GM19372 (cell line): ENCODE data around the gene VDR.

Experiments used
- ATAC-seq: cut with Tn5 transposase; IDR thresholded peaks from one replicate; pipeline ENCODE4 v1.9.1; 2021; ENCODE audit warnings: mild to moderate bottlenecking, low read depth, moderate library complexity; ENCODE audit not compliant: unreplicated experiment

VDR gene

DNA sequence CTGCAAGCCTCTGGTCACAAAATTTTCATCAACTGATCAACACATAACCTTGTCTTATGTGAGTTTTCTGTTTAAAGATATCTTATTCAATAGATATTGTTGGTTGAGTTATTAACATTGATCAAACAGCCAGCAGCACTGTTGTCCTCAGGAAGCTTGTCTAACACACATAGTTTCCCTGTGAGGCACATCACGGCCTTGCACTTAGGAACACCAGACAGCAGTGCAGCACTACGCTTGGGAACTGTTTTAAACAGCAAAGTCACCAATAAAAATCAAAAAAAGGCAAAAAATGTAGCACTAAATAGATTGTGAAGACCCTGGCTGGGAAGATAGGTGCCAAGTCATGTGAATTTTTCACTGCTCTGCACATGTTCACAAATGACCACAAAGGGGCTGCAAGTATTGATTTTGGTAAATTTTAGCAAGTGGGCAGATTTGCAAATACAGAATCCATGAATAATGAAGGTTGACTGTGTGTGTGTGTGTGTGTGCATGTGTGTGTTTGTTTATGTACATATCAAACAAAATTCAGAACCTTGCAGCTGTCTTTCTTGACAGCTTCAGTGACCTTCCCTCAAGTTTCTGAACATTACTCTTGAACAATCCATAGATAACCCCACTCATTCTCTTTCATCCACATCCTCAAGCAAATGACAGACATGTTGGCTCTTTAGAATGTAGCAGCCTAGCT is 28.9 kb downstream of the VDR start:
- no peak for ATAC-seq

DNA sequence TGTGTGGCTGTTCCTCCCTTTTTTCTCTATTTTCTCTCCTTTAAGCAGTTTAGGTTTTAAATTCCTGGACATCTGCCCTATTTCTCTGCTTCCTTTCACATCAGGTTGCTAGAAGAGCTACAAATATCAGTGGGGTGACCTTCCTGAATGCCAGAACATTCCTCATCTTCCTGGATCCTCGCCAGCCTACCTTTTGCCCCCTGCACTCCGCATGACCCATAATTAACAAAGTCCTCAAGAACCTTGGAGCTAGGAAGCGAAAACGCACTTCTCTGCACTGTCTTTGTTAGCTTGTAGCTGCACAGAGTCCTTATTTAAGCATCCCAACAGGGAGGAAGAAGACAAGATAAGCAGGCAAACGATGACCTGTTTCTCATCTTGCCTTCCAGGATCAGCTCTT is 30.5 kb downstream of the VDR start:
- no peak for ATAC-seq

DNA sequence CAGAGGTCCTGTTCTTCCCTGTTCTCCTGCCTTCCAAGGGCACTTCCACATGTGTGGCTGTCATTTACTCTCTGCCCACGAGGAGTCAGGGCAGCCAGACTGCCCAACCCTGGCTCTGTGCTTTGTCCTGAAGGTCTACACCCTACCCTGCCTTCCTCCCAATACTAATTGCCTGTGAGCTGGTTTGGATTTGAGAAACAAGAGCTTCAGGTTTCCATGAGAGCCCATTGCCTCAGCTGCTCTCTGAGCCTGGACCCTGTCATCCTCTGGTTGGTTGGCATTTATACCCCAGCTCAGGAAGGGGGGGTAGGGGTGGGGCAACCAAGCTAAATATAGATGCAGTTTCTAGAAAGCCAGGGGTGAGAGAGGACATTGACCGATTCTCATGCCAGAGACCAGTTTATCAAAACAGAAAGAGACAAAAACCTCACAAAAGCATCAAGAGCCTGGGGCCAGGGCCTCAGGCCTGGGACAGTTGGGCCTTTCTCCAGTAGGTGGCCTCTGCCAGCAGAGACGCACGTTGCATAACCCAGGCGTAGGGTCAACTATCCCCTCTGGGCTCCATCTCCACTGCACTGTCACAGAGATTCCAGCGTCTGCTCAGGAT is 34.5 kb downstream of the VDR start:
- ATAC-seq = no peak

DNA sequence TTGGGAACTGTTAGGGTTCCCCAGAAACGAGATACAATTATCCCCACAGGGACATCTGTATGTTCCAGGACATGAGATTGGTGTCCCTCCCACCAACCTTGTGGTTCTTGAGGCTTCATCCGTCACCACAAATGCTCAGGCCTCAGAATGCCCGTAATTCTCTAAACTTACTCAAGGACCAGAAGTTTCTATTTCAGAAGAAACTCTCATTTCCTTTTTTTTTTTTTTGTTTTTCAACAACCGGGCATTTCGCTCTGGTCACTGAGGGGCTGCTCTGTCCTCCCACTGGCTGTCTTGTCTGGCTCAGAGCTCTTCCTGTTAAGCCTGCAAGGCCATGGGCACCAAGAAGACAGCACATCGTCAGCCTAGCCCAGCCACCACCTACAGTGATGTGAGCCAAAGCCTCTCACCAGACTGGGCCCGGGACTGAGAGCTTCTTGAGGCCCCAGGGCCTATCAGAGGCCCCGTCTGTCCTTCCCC is 36.2 kb downstream of the VDR start:
- peak; percentile 67 for ATAC-seq

DNA sequence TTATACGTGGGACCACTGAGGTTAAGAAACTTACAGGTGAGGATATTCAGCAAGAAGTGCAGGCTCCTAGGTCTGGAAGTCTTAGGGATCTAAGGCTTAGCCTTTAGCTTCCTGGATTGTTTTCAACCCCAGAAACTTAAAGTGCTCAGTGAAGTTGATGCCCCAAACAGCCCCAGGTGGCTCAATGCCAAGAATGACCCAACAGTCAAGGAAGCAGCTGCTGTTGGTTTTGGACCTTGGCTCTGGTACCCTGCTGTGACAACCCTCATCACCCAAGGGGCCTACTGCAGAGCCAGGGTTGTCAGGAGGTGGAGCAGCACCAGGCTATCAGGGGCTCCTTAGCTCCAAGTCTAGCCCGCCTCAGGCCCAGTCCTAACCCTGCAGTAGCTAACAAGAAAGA is 36.8 kb downstream of the VDR start:
- peak; percentile 1 for ATAC-seq

DNA sequence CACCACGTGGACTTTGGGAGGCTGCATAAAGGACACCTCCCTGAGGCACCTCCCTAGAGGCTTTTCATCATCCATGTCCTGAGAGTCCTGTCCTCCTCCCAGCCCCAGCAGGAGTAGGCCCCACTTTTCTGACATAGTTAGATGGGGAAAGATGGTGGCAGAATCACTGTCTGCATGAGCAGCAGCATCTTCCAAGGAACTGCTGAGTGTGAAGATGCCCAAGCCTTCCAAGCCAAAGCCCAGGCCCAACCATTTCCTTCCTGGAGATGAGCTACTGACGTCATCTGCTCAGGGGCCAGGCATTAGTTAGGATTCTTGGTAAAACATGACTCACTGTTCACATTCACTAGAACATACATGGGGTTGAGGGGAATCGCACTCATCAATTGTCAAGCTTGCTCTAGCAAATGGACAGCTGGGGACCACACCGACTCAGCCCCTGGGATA is 37.3 kb downstream of the VDR start:
- ATAC-seq = no peak

DNA sequence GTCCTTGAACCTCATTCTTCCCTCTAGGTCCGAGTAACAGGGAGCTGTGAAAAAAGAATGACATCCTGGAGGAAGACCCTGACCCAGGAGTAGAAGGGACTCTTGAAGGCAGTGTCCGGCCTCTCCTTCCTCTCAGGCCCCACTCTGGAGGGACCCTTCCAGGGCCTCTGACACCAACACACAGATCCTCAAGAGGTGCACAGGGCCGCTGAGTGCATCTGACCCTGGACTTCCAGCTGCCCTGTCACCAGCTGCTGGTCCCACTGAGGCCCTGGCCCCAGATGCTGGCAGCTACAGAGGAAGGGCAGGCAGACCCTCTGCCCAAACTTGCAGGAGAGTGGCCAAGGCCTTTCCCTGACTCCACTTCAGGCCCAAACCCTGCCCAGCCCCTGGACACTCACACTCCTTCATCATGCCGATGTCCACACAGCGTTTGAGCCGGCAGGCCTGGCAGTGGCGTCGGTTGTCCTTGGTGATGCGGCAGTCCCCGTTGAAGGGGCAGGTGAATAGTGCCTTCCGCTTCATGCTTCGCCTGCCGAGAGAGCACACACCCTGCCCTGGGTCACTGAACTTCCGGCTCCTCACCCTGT is 40.1 kb downstream of the VDR start:
- no peak for ATAC-seq

DNA sequence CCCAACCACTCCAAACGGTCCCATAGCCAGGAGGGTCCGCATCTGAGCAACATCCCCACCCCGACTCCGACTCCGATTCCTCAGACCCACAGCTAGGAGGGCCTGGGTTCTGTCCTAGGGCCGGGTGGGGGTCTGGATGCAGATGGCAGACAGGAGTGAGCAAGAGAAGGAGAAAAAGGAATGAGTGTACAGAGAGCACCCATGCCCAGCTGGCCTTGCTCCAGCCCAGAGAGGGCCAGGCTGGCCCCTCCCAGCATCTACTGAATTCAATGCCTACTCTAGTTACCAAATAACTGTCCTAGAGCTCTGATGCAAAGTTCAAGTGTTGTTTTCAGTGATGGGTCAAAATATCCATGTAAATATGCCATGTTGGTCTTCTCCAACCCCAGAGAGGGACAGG is 40.8 kb downstream of the VDR start:
- ATAC-seq = no peak

DNA sequence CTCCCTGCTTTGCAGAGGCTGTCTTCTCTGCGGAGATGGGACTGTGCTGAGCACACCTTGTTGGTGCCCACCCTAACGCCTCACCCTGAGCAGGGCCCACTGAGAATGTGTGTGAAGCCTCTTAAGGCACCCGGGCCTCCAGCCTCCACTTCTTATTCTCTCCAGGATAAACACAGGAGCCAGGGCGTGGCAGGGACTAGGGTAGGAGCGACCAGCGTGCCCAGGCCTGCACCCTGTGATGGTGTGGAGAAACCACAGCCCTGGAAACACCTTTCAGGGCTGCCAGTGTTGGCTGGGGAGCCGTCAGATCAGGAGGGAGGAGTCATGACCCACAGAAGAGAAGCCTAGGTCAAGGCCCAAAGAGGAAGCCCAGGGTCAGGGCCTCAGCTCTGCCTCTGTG is 41.3 kb downstream of the VDR start:
- ATAC-seq = no peak

DNA sequence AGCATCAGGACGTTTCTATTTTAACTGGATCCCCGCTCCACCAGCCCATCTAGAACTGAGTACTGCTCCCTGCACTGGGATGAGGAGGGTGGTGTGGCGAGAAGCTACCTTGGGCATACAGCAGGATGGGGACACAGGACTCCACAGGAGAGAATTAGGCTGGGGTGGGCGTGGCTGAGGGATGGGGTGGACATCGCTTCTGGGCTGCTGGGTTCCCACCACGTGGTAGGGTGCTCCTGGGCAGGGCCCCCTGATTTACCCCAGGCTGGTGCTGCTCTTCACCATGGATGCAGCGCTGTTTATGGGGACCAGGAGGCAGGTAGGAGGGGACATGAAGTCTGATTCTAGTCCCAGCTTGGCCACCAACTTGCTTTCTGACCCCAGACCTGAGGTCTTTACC is 41.9 kb downstream of the VDR start:
- ATAC-seq = no peak

DNA sequence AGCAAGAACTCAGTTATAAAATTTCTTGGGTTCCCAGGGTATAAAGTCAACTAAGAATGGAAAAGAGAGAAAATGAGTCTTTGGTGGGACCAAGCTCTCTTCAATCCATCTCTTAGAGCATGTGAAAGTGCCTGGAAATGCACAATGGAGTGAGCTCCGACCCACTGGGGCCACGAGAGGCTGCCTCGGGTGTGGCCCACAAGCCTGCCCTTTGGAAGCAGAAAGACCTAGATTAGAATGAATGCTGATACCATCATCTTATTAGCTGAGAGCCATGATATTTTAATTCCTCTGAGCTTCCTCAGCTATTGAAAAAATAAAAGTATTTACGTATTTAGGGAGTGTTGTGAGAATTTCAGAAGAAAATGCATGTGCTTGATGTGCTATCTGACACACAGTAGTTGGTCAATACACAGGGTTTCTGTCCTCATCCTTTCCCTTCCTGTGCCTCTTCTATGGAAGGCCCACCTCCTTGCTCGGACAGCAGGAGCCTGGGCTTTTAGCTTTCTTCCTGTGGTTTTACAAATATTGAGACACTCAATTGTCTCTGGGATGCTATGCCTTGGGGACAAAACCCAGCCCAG is 42.5 kb downstream of the VDR start:
- no peak for ATAC-seq

DNA sequence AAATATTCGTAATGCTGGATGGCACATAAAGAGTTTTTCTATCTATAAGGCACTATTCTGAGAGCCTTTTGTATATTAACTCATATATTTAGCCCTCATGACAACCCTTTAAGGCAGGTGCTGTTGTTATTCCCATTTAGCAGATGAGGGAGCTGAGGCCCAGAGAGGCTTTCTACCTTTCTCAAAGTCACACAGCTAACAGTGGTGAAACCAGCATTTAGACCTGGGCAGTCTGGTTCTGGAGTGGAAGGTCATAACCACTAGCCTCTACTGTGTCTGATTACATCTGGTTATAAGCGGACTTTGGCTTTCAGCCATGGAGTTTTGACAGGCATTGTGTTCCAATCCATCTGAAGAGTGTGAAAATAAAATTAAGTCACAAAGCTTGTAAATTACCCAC is 43.9 kb downstream of the VDR start:
- ATAC-seq = no peak

DNA sequence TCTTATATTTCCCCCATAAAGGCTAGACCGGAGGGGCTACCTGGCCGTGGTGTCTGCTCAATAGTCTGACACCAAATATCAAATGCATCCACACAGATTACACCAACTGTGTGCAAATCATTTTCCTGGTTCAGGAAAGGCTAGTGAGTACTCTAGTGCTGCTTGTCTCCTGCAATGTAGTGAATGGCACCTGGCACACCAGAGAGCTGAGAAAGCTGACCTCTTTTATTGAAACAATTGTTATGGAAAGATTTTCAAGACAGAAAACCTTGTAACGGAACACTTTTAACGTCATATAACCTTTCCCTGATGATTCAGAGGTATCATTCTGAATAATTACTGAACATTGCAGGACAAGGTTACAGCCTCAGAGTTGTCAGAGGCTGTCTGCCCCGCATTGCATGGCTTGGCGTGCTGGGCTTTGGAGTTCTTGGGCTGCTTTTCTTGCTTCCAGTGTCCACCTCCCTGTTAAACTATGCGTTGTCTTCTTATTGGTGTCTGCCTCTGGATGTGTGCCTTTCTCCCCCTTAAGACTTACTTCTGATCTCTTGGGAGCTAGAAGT is 44.4 kb downstream of the VDR start:
- no peak for ATAC-seq

DNA sequence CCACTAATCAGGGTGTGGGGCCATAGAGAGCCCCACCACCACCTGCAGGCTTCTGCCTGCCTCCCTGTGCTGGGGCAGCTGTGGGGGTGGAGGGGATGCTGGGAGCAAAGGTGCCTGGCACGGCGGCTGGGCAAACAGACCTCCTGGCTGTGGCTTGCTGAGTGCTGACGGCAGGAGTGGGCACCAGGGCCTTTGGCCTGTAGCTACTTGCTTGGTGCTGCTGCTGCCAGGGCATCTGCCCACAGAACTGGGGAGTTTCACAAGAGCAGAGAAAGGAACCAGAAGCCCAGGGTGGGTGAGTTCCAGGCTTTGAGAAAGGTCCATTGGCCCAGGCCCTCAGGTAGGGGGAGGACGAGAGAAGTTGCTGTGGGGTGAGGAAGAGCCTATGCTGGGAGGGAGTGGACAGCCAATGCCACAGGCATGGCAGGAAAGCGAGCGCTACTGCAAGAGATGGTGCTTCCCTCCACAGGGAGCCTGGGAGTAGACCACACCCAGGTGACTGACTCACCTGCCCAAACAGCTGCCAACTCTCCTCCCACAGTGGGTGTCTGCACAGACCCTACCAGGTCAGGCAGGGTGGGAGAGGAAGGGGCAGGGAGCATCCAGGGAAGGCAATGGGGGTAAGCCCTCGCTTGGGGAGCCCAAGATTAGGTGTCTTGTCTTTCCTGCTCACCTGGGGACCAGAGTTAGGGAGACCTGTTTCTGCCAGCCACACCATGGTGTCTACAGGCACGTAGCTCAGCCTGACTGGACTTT is 46.1 kb downstream of the VDR start:
- no peak for ATAC-seq

DNA sequence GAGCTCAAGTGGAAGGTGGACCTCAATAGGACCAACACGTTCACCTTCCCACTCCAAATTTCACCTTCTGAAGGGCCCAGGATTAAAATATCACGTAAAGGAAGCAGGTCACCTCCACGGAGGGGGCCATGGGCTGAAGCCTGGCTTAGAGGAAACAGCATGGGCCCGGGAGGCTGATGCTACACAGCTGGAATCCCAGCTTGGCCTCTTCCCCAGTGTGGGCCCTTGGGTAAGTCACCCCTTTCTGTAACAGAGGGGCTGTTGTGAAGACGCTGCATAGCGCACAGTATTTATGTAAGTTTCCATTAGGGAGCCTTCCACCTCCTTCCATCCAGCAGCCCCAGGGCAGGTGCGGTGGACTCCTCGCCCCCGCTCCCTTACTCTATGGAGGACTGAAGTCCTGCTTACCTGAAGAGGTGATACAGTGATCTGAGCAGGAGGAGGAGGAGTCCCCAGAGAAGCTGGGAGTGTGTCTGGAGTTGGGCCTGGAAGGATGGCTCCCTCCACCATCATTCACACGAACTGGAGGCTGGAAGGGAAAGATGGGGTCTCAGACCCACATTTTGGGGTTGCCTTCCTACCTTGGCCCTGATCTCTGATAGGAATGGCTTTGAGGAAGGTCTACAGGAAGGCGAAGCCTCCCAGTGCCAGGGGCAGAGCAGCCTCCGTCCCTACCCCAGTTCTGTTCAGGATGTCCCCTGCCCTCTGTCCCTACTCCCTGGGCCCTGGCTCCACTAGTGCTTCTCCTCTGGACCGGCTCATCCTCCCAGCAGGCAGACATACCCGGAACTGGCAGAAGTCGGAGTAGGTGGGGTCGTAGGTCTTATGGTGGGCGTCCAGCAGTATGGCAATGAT is 47.8 kb downstream of the VDR start:
- no peak for ATAC-seq

DNA sequence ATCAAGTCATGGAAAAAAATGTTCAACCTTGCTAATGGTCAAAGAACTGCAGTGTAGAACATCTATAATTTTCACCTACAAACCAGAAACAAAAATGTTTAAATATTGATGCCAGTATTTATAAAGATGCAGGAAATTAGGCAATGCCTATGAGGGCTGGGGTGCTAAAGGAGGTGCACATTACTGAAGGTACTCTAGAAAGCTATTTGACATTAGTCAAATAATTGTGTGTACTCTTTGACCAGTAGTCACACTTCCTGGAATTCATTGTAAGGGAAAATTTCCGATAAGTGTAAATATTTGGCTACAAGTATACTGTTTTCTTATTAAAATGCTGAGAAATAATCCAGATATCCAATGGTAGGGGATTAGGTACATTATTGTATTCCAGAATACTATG is 48.7 kb downstream of the VDR start:
- no peak for ATAC-seq

DNA sequence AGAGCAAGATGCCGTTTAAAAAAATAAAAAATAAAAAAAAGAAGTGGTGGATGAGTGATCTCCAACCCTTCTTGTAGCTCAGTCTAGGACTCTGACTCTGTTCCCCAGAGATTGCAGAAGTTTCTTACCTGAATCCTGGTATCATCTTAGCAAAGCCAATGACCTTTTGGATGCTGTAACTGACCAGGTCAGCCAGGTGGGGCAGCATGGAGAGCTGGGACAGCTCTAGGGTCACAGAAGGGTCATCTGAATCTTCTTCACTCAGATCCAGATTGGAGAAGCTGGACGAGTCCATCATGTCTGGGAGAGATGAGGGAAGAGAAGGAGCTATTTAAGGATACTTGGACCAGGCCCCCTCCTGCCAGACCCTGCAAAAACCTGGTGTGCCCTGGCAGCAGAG is 49.3 kb downstream of the VDR start:
- ATAC-seq = no peak

DNA sequence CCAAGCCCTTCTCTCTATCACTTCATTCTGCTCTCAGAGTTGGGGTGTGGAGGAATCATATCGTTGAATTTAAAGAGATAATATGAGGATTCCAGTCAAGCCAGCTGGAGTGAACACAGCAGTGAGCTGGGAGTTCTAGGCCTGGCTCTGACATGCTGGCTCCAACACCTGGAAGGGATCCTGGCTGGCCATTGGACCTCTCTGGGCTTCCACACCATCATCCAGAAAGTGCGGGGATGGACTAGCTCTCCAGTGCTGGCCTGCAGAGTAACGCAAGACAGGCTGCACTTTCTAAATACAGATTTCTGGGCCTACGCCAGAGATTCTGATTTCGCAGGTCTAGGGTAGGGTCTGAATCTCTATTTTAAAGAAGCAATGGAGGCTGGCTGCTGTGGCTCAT is 50.3 kb downstream of the VDR start:
- no peak for ATAC-seq

DNA sequence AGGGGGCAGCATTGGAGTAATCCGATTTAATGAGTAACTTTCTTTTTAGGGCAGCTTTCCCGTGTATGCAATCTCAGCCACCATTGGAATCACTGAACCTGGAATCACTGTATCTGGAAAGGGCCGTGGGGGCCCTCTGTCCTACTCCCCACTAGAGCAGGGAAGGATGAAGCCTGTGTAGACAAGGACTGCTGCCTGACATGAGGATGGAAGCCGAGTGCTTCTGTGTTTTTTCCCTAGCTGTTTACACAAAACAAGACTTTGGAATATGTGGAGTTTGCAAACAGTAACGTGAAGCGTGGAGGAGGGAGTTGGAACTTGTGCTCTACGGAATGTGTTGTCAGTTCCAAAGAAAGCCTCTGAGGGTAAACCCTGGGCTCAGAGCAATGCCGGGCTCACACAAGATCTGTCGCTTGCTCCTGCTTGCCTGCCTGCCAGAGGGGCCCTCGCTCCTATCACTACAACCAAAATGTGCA is 52.7 kb downstream of the VDR start:
- no peak for ATAC-seq
